SK-N-MC (cell line): ENCODE data around the gene FCGR2B.

Source experiments
- EZH2 ChIP-seq: fragments of 200-600 bp; sonication (generic); IDR thresholded peaks from one replicate; pipeline ENCODE4 v1.6.1; 2017; ENCODE audit warnings: antibody characterized with exemption
- POLR2AphosphoS5 ChIP-seq: IDR thresholded peaks from 2 replicates; pipeline ENCODE4 v1.6.1; 2012; ENCODE audit warnings: mild to moderate bottlenecking, low read depth, low read length, borderline replicate concordance

DNA sequence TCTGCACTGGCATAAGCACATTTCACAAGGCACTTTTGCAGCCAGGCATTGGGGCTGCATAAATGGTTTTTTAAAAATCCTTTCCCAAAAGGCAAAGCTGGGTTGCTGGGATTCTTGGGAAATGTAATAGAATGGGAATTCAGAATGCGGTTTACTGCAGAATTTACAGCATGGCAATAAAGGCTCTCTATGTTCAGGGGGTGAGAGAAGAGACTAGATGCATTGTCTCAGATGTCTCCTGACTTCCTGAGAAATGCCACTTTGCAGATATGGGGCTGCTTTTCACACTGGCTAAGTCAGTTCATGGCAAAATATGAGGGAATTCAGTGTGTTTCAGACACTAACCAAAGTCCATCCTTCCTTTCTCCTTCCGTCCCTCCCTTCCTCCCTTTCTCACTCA is 13.5 kb downstream of the FCGR2B start:
- no peak for TF ChIP-seq POLR2AphosphoS5
- TF ChIP-seq EZH2 = no peak
